ENCODE measurements around the gene C16orf89. TPM values are rescaled to one million over a fixed set of nuclear protein-coding genes. Genes with fewer than 3 reads are reported as not detected.

The C16orf89 gene
- total RNA-seq, 1 experiment from 2014 or later, result 0.49 TPM

DNA sequence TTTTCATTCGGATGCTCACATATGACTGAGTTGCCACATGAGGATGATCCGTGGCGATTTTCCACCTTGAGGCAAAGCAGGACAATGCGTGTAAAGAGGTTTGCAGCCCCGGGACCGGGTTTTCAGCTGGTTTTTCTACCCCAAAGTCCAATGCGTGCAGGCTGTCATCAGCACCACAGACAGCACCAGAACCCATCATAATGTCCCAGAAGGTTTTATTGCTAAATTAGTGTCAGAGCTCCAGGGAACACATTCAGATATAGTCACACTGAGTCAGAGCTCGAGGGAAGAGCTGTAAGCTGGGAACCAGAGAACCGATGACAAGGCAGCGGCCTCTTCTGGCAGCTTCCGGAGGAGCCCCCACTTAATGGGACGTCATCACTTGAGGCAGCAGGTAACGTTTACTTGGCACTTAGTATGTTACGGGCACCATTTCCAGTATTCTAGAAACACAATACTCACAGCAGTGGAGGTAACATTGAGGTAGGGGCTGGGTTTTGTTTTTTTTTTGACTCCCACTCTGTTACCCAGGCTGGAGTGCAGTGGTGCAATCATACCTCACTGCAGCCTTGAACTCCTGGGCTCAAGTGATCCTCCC, 23.1 kb downstream of the C16orf89 start:
- ChIA-PET POLR2A (no interaction called here), CTCF (interaction anchor here (0.8 to 1.0 kb wide), 2 partner anchors 17 to 240 kb away, joined by 3 read pairs; partner anchors contain the start of gene ROGDI), RAD21 (ENCODE audit: low non-redundant PET in 1 of 2, low total read pairs in 2 of 2, uncharacterized antibody in 2 of 2, unreplicated experiment in 2 of 2) (no interaction called here)
- peak; percentile 67 for ATAC-seq
- Histone ChIP-seq H3K27ac (ENCODE audit: low read depth, low read length) (no peak overlapping the region), H3K27me3 (ENCODE audit: insufficient read depth, low read length) (no peaks in the 10 kb centered on the region), H3K4me3 (replicated peaks in 1 of 2; ENCODE audit: low read depth in 1 of 2, low read length in 2 of 2) (no peak overlapping the region; a peak in 1 of 4 replicates), H3K36me3 (ENCODE audit: control insufficient read depth in 1 of 2, insufficient read depth in 2 of 2, low read length in 2 of 2) (no peaks in the 10 kb centered on the region), H3K9ac (ENCODE audit: low read length) (peak overlapping the region; percentile 7), H3K9me2 (ENCODE audit: insufficient read depth) (no peaks in the 10 kb centered on the region), H2AFZ (ENCODE audit: low read depth, low read length, poor library complexity, severe bottlenecking) (no peak overlapping the region), H3K4me2 (ENCODE audit: low read length) (peak overlapping the region; percentile 58), H3K4me1 (ENCODE audit: control insufficient read depth in 1 of 2, insufficient read depth in 2 of 2, low read length in 2 of 2) (peaks cover 15 to 29% of the 10 kb centered on the region in 2 experiments), H4K20me1 (ENCODE audit: insufficient read depth) (no peaks in the 10 kb centered on the region), H3K79me2 (ENCODE audit: insufficient read depth, low read length) (no peaks in the 10 kb centered on the region), H3K9me3 (ENCODE audit: control insufficient read depth in 1 of 2, insufficient read depth in 1 of 2, low read depth in 1 of 2, low read length in 2 of 2) (no peaks in the 10 kb centered on the region)
- peak; percentile 27 for DNase-seq (ENCODE audit: low read depth, low spot score)
- intact Hi-C loops (cut with micrococcal nuclease), result no loop called here
- no TSS peak for BruUV-seq (replicated peaks)
- TF ChIP-seq CEBPB (IDR thresholded peaks at IDR 0.05; ENCODE audit: low read depth) (no peak), RAD21 (IDR thresholded peaks at IDR 0.05; ENCODE audit: low read depth) (peak; percentile 36; the same call in 1 of the 2 replicates), POLR2A (IDR thresholded peaks at IDR 0.05; ENCODE audit: borderline replicate concordance, extremely low read depth, insufficient read depth, insufficient read length) (no peak), SP1 (IDR thresholded peaks at IDR 0.05; ENCODE audit: low read depth) (no peak), EZH2phosphoT487 (IDR thresholded peaks at IDR 0.05; ENCODE audit: borderline replicate concordance) (no peak), ZFX (IDR thresholded peaks at IDR 0.05) (no peak)
- TF ChIP-seq, protein P1, sequence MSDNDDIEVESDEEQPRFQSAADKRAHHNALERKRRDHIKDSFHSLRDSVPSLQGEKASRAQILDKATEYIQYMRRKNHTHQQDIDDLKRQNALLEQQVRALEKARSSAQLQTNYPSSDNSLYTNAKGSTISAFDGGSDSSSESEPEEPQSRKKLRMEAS (IDR thresholded peaks at IDR 0.05), result no peak
- TF ChIP-seq, protein P2, sequence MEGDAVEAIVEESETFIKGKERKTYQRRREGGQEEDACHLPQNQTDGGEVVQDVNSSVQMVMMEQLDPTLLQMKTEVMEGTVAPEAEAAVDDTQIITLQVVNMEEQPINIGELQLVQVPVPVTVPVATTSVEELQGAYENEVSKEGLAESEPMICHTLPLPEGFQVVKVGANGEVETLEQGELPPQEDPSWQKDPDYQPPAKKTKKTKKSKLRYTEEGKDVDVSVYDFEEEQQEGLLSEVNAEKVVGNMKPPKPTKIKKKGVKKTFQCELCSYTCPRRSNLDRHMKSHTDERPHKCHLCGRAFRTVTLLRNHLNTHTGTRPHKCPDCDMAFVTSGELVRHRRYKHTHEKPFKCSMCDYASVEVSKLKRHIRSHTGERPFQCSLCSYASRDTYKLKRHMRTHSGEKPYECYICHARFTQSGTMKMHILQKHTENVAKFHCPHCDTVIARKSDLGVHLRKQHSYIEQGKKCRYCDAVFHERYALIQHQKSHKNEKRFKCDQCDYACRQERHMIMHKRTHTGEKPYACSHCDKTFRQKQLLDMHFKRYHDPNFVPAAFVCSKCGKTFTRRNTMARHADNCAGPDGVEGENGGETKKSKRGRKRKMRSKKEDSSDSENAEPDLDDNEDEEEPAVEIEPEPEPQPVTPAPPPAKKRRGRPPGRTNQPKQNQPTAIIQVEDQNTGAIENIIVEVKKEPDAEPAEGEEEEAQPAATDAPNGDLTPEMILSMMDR (IDR thresholded peaks at IDR 0.05 in 2 of 3, conservative IDR thresholded peaks at IDR 0.05 in 1 of 3; ENCODE audit: borderline replicate concordance in 1 of 3, insufficient read depth in 1 of 3, low read depth in 2 of 3, low read length in 2 of 3), result peak in 2 of 3 experiments; percentile 28 to 30; a peak in 3 of 6 replicates
